GM18951 (cell line): ENCODE results near the gene EIPR1.
A peak's percentile ranks its signal among the peaks of the same experiment; 100 is the strongest.

ENCODE experiments used
- POLR2A ChIP-seq: IDR thresholded peaks from 4 replicates; pipeline ENCODE4 v1.6.1; 2011; ENCODE audit warnings: mild to moderate bottlenecking; ENCODE audit not compliant: insufficient read length, insufficient read depth; ENCODE audit errors: extremely low read depth
- in situ Hi-C: fragments of 300-500 bp; cut with MboI; formaldehyde crosslinking; loops from one replicate; pipeline ENCODE4 v1.12.0; 2022; ENCODE audit warnings: low sequenced_read_pairs, mixed read lengths, inconsistent platforms; ENCODE audit not compliant: unreplicated experiment

The EIPR1 gene

GRCh38 chr2:3377612-3378432 lies at the start of gene EIPR1:
Gene EIPR1, minus strand, starts transcription at chr2:3377818. Its CDS starts 129 bp downstream, at chr2:3377689.
- in situ Hi-C loops: no loop called here
- peak; percentile 89 for TF ChIP-seq POLR2A

- TF ChIP-seq POLR2A: no peak
- in situ Hi-C loops: no loop called here
These were observed 49.7 kb upstream of the EIPR1 start for GRCh38 chr2:3427272-3427671.

GRCh38 chr2:3426615-3427014 lies 49.0 kb upstream of the EIPR1 start:
- TF ChIP-seq POLR2A: no peak
- in situ Hi-C loops: no loop called here

GRCh38 chr2:3424171-3424795 lies 46.7 kb upstream of the EIPR1 start:
- no peak for TF ChIP-seq POLR2A
- in situ Hi-C loops: no loop called here

- no peak for TF ChIP-seq POLR2A
- in situ Hi-C loops: no loop called here
These were observed 46.0 kb upstream of the EIPR1 start for GRCh38 chr2:3423492-3424170.

GRCh38 chr2:3422161-3422779 lies 44.7 kb upstream of the EIPR1 start:
- in situ Hi-C loops: no loop called here
- no peak for TF ChIP-seq POLR2A

GRCh38 chr2:3421580-3421979 lies 44.0 kb upstream of the EIPR1 start:
- in situ Hi-C loops: no loop called here

GRCh38 chr2:3420769-3421397 lies 43.3 kb upstream of the EIPR1 start:
- in situ Hi-C loops: no loop called here
- TF ChIP-seq POLR2A: no peak

More at GRCh38 chr2:3421580-3421979, 44.0 kb upstream of the EIPR1 start:
- TF ChIP-seq POLR2A: no peak

- in situ Hi-C loops: no loop called here
- no peak for TF ChIP-seq POLR2A
These were observed 42.6 kb upstream of the EIPR1 start for GRCh38 chr2:3420076-3420768.

GRCh38 chr2:3418766-3419404 lies 41.3 kb upstream of the EIPR1 start:
- TF ChIP-seq POLR2A: no peak

GRCh38 chr2:3414133-3414860 lies 36.7 kb upstream of the EIPR1 start:
- no peak for TF ChIP-seq POLR2A
- in situ Hi-C loops: no loop called here

More at GRCh38 chr2:3418766-3419404, 41.3 kb upstream of the EIPR1 start:
- in situ Hi-C loops: no loop called here
